HL-60 (cell line): ENCODE data around the gene RALGPS2.

Experiments used
- CTCF ChIP-seq: IDR thresholded peaks from one replicate; pipeline ENCODE4 v1.5.1; 2011; ENCODE audit warnings: low read length, control low read depth, inconsistent platforms; ENCODE audit not compliant: insufficient read depth
- GABPA ChIP-seq: IDR thresholded peaks from 2 replicates; pipeline ENCODE4 v1.6.1; 2012; ENCODE audit warnings: low read depth

DNA sequence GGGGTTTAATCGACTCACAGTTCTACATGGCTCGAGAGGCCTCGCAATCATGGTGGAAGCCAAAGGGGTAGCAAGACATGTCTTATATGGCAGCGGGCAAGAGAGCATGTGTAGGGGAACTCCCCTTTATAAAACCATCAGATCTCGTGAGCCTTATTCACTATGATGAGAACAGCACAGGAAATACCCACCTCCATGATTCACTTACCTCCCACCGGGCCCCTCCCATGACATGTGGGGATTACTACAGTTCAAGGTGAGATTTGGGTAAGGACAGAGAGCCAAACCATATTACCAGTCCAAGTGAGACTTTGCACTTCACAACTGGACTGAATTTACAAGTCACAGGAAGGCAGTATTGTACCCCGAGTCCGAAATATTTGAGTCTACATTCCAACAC lies 219.7 kb downstream of the RALGPS2 start:
- no peak for TF ChIP-seq CTCF
- no peak for TF ChIP-seq GABPA
